Measurements from ENCODE around the gene TIMP2.

Gene TIMP2

GRCh38 chr17:78849026-78849425, 76.2 kb downstream of the TIMP2 start:
- no peak overlapping the region for H3K27ac ChIP-seq
- H4K20me1 ChIP-seq, result peaks cover 0 to 11% (median 0%) of the 10 kb centered on the region in 11 experiments; a peak in 2 of 22 replicates
- no peaks in the 10 kb centered on the region for H3K9me3 ChIP-seq (replicated peaks in 1 of 11)
- H3K4me3 ChIP-seq, result no peak overlapping the region
- peaks cover 13 to 22% (median 17%) of the 10 kb centered on the region in 11 experiments for H3K36me3 ChIP-seq
- H3K4me1 ChIP-seq, result peaks cover 4 to 13% (median 7%) of the 10 kb centered on the region in 10 experiments; a peak in 14 of 20 replicates
- no peaks in the 10 kb centered on the region for H3K27me3 ChIP-seq
- no peak for TF ChIP-seq Cebpa-rat (IDR thresholded peaks at IDR 0.05)
- no peak overlapping the region for H3K9ac ChIP-seq
- no peak overlapping the region for H3K4me2 ChIP-seq

- peaks cover 0 to 3% (median 0%) of the 10 kb centered on the region in 11 experiments; a peak in 4 of 22 replicates for H3K36me3 ChIP-seq
- no peak overlapping the region for H3K4me3 ChIP-seq
- TF ChIP-seq Cebpa-rat (IDR thresholded peaks at IDR 0.05), result no peak
- H3K4me1 ChIP-seq, result peaks cover 5 to 26% (median 18%) of the 10 kb centered on the region in 10 experiments; a peak in 19 of 20 replicates
- no peak overlapping the region for H3K27ac ChIP-seq
- H3K9ac ChIP-seq, result no peak overlapping the region
- H3K9me3 ChIP-seq (replicated peaks in 1 of 11), result no peaks in the 10 kb centered on the region
- no peaks in the 10 kb centered on the region for H4K20me1 ChIP-seq
- no peaks in the 10 kb centered on the region for H3K27me3 ChIP-seq
- H3K4me2 ChIP-seq, result no peak overlapping the region
Observed at GRCh38 chr17:78847052-78847451, 78.1 kb downstream of the TIMP2 start.

- no peaks in the 10 kb centered on the region for H3K27me3 ChIP-seq
Observed at GRCh38 chr17:78844301-78845005, 80.7 kb downstream of the TIMP2 start.

GRCh38 chr17:78842881-78843565, 82.2 kb downstream of the TIMP2 start:
- H4K20me1 ChIP-seq, result peaks cover 10 to 25% (median 20%) of the 10 kb centered on the region in 11 experiments; a peak in 21 of 22 replicates
- H3K27me3 ChIP-seq, result no peaks in the 10 kb centered on the region
- 0 out of 22 replicates have a peak overlapping the region, but pooled peaks of 1 of the 11 experiments have one; percentile 4 for H3K4me2 ChIP-seq
- no peaks in the 10 kb centered on the region for H3K9me3 ChIP-seq (replicated peaks in 1 of 11)
- H3K4me3 ChIP-seq, result no peak overlapping the region
- no peak overlapping the region for H3K9ac ChIP-seq
- peaks cover 28 to 48% (median 38%) of the 10 kb centered on the region in 10 experiments for H3K4me1 ChIP-seq
- no peak for TF ChIP-seq Cebpa-rat (IDR thresholded peaks at IDR 0.05)
- peaks cover 5 to 9% (median 7%) of the 10 kb centered on the region in 11 experiments for H3K36me3 ChIP-seq
- no peak overlapping the region for H3K27ac ChIP-seq

More at GRCh38 chr17:78844301-78845005, 80.7 kb downstream of the TIMP2 start:
- Histone ChIP-seq H3K27ac (no peak overlapping the region), H3K9ac (no peak overlapping the region; a peak in 1 of 22 replicates), H4K20me1 (peaks cover 0 to 11% (median 6%) of the 10 kb centered on the region in 11 experiments; a peak in 12 of 22 replicates), H3K4me1 (peaks cover 14 to 35% (median 24%) of the 10 kb centered on the region in 10 experiments), H3K4me2 (peak overlapping the region in 6 of 11 experiments; percentile 22 to 48 (median 28); a peak in 8 of 22 replicates), H3K4me3 (no peak overlapping the region), H3K36me3 (no peaks in the 10 kb centered on the region), H3K9me3 (replicated peaks in 1 of 11) (no peaks in the 10 kb centered on the region)
- no peak for TF ChIP-seq Cebpa-rat (IDR thresholded peaks at IDR 0.05)

GRCh38 chr17:78840780-78841611, 84.2 kb downstream of the TIMP2 start, which contains the start of gene USP36:
TSS of gene USP36 (minus strand) at chr17:78840814. CDS start at chr17:78836363, 4,451 bp downstream.
- Histone ChIP-seq H3K27ac (peak within 1 kb of the TSS; percentile 90 to 97 (median 95)), H3K9ac (peak within 1 kb of the TSS; percentile 90 to 99 (median 95)), H3K4me1 (peaks cover 32 to 55% (median 43%) of the 10 kb centered on the region in 10 experiments), H3K36me3 (peaks cover 25 to 29% (median 27%) of the 10 kb centered on the region in 11 experiments), H3K4me3 (peak within 1 kb of the TSS; percentile 79 to 97 (median 92)), H3K4me2 (peak within 1 kb of the TSS; percentile 89 to 98 (median 95)), H3K9me3 (replicated peaks in 1 of 11) (no peaks in the 10 kb centered on the region), H3K27me3 (no peaks in the 10 kb centered on the region), H4K20me1 (peaks cover 10 to 45% (median 40%) of the 10 kb centered on the region in 11 experiments; a peak in 21 of 22 replicates)
- peak in 8 of 11 experiments; percentile 8 to 78 (median 66); a peak in 10 of 22 replicates for TF ChIP-seq Cebpa-rat (IDR thresholded peaks at IDR 0.05)

- Histone ChIP-seq H3K4me2 (peak overlapping the region; percentile 89 to 98 (median 95)), H3K9ac (peak overlapping the region; percentile 90 to 99 (median 95)), H3K4me3 (peak overlapping the region; percentile 79 to 97 (median 92)), H3K27me3 (no peaks in the 10 kb centered on the region), H3K36me3 (peaks cover 31 to 35% (median 33%) of the 10 kb centered on the region in 11 experiments), H4K20me1 (peaks cover 10 to 51% (median 46%) of the 10 kb centered on the region in 11 experiments; a peak in 21 of 22 replicates), H3K4me1 (peaks cover 32 to 55% (median 43%) of the 10 kb centered on the region in 10 experiments), H3K27ac (peak overlapping the region; percentile 90 to 97 (median 95)), H3K9me3 (replicated peaks in 1 of 11) (no peaks in the 10 kb centered on the region)
- no peak for TF ChIP-seq Cebpa-rat (IDR thresholded peaks at IDR 0.05)
Observed at GRCh38 chr17:78840530-78840779, 84.7 kb downstream of the TIMP2 start.

GRCh38 chr17:78839762-78840529, 85.2 kb downstream of the TIMP2 start:
- no peaks in the 10 kb centered on the region for H3K27me3 ChIP-seq
- H3K27ac ChIP-seq, result peak overlapping the region; percentile 90 to 97 (median 95)
- no peak for TF ChIP-seq Cebpa-rat (IDR thresholded peaks at IDR 0.05)
- H4K20me1 ChIP-seq, result peaks cover 10 to 56% (median 51%) of the 10 kb centered on the region in 11 experiments; a peak in 21 of 22 replicates
- peak overlapping the region; percentile 79 to 97 (median 92) for H3K4me3 ChIP-seq
- peaks cover 36 to 40% (median 38%) of the 10 kb centered on the region in 11 experiments for H3K36me3 ChIP-seq
- no peaks in the 10 kb centered on the region for H3K9me3 ChIP-seq (replicated peaks in 1 of 11)
- peaks cover 32 to 55% (median 43%) of the 10 kb centered on the region in 10 experiments for H3K4me1 ChIP-seq
- peak overlapping the region; percentile 89 to 98 (median 95) for H3K4me2 ChIP-seq
- peak overlapping the region; percentile 90 to 99 (median 95) for H3K9ac ChIP-seq

Data from BLaER1 treated with 17β-estradiol and CSF1 and Interleukin-3, amounts not matched to agents 10 nM and 100 nM (cell line).